GM12864 (cell line): Measurements from ENCODE around the gene SREBF1.

Source experiments
- DNase-seq: peaks from one replicate; pipeline ENCODE4 v3.0.0-alpha.2; 2011; ENCODE audit warnings: low read depth
- H3K4me3 ChIP-seq: 2 replicates; pipeline ENCODE4 v1.5.1; 2011; ENCODE audit warnings: mild to moderate bottlenecking, low read depth, low read length, control low read depth
- CTCF ChIP-seq: IDR thresholded peaks from 2 replicates; pipeline ENCODE4 v1.5.1; 2011; ENCODE audit warnings: low read depth, mild to moderate bottlenecking, moderate library complexity, low read length, control low read depth, inconsistent platforms; ENCODE audit errors: missing control alignments

Gene SREBF1

GRCh38 chr17:17846645-17847044 lies 9.9 kb upstream of the SREBF1 start:
- no peak for TF ChIP-seq CTCF
- H3K4me3 ChIP-seq, result no peak overlapping the region
- DNase-seq, result no peak

- H3K4me3 ChIP-seq, result no peak overlapping the region
- no peak for TF ChIP-seq CTCF
- no peak for DNase-seq
Measured at GRCh38 chr17:17846003-17846402, 9.2 kb upstream of the SREBF1 start.

GRCh38 chr17:17845046-17845775 lies 8.4 kb upstream of the SREBF1 start:
- TF ChIP-seq CTCF, result no peak
- H3K4me3 ChIP-seq, result no peak overlapping the region
- no peak for DNase-seq

GRCh38 chr17:17844500-17844899 lies 7.7 kb upstream of the SREBF1 start:
- DNase-seq, result no peak
- peak; percentile 2 for TF ChIP-seq CTCF
- H3K4me3 ChIP-seq, result no peak overlapping the region

GRCh38 chr17:17844079-17844478 lies 7.3 kb upstream of the SREBF1 start:
- no peak for DNase-seq
- no peak for TF ChIP-seq CTCF

GRCh38 chr17:17843096-17843495 lies 6.3 kb upstream of the SREBF1 start:
- no peak for TF ChIP-seq CTCF
- H3K4me3 ChIP-seq, result no peak overlapping the region
- no peak for DNase-seq

More at GRCh38 chr17:17844079-17844478, 7.3 kb upstream of the SREBF1 start:
- H3K4me3 ChIP-seq, result no peak overlapping the region
